Measurements from ENCODE around the gene ITK.

DNA sequence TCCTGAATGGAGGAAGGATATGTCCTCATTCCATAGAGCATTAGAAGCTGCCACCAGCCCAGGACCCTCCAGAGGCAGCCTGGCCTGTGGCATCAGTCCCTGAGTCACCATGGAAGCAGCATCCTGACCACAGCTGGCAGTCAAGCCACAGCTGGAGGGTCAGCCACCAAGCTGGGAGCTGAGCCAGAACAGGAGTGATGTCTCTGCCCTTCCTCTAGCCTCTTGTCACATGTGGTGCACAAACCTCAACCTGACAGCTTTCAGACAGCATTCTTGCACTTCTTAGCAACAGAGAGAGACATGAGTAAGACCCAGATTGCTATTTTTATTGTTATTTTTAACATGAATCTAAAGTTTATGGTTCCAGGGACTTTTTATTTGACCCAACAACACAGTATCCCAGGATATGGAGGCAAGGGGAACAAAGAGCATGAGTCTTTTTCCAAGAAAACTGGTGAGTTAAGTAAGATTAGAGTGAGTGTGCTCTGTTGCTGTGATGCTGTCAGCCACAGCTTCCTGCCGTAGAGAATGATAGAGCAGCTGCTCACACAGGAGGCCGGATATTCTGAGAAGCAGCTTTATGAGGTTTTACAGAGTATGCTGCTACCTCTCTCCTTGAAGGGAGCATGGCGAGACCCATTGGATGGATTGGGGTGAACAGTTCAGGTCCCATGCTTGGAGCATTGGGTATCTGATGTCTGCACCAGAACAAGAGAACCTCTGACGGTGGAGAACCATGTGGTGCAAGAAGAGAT, 72.2 kb downstream of the ITK start:
- TF ChIP-seq EZH2 (IDR thresholded peaks at IDR 0.05; ENCODE audit: borderline replicate concordance, low read depth, low read length, severe bottlenecking) (no peak), MYC (IDR thresholded peaks at IDR 0.05; ENCODE audit: low read depth, low read length) (no peak), JUN (IDR thresholded peaks at IDR 0.05; ENCODE audit: borderline replicate concordance, insufficient read depth, insufficient read length, low read depth) (no peak), GATA2 (IDR thresholded peaks at IDR 0.05; ENCODE audit: insufficient read depth, insufficient read length, low read depth, low read length) (no peak), POLR2AphosphoS5 (IDR thresholded peaks at IDR 0.05; ENCODE audit: insufficient read depth, low read depth, low read length) (no peak), POLR2A (IDR thresholded peaks at IDR 0.05; ENCODE audit: low read depth, low read length) (no peak), FOS (IDR thresholded peaks at IDR 0.05; ENCODE audit: borderline replicate concordance, insufficient read depth, low read length) (no peak)
- TF ChIP-seq, protein P1, sequence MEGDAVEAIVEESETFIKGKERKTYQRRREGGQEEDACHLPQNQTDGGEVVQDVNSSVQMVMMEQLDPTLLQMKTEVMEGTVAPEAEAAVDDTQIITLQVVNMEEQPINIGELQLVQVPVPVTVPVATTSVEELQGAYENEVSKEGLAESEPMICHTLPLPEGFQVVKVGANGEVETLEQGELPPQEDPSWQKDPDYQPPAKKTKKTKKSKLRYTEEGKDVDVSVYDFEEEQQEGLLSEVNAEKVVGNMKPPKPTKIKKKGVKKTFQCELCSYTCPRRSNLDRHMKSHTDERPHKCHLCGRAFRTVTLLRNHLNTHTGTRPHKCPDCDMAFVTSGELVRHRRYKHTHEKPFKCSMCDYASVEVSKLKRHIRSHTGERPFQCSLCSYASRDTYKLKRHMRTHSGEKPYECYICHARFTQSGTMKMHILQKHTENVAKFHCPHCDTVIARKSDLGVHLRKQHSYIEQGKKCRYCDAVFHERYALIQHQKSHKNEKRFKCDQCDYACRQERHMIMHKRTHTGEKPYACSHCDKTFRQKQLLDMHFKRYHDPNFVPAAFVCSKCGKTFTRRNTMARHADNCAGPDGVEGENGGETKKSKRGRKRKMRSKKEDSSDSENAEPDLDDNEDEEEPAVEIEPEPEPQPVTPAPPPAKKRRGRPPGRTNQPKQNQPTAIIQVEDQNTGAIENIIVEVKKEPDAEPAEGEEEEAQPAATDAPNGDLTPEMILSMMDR (IDR thresholded peaks at IDR 0.05; ENCODE audit: extremely low read depth in 1 of 2, insufficient read depth in 1 of 2, low read depth in 1 of 2, low read length in 2 of 2): no peak
- TF ChIP-seq, protein P2, sequence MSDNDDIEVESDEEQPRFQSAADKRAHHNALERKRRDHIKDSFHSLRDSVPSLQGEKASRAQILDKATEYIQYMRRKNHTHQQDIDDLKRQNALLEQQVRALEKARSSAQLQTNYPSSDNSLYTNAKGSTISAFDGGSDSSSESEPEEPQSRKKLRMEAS (IDR thresholded peaks at IDR 0.05; ENCODE audit: insufficient read depth, insufficient read length): no peak

Data from endothelial cell of umbilical vein (primary cell).